ENCODE results near the gene ZSCAN32.

Gene ZSCAN32

GRCh38 chr16:3355589-3355988 lies 45.2 kb downstream of the ZSCAN32 start, which contains the start of gene OR2C1:
Gene OR2C1, plus strand, starts transcription at chr16:3355889. Its CDS starts 52 bp downstream, at chr16:3355941.
- no peak for DNase-seq

- no peak for DNase-seq
These were observed 51.6 kb downstream of the ZSCAN32 start for GRCh38 chr16:3349175-3349574.

GRCh38 chr16:3348547-3349167 lies 52.1 kb downstream of the ZSCAN32 start:
- no peak for DNase-seq

GRCh38 chr16:3347586-3347985 lies 53.2 kb downstream of the ZSCAN32 start:
- DNase-seq, result no peak

GRCh38 chr16:3346041-3346440 lies 54.8 kb downstream of the ZSCAN32 start:
- no peak for DNase-seq

Data from activated CD4-positive, alpha-beta T cell treated with anti-CD3 and anti-CD28 coated beads, Interleukin-2, amount 50 U/mL, for 1 hour (primary cell).